Astrocyte of the spinal cord (primary cell): ENCODE data around the gene ADARB2.

ENCODE experiments used
- DNase-seq: peaks from one replicate; pipeline ENCODE4 v3.0.0; 2011; ENCODE audit warnings: low read depth, low spot score
- H3K4me3 ChIP-seq: 2 replicates; pipeline ENCODE4 v1.5.1; 2011; ENCODE audit warnings: low read depth, mild to moderate bottlenecking, low read length, moderate library complexity
- in situ Hi-C: cut with HindIII; loops from 2 replicates; pipeline ENCODE4 v1.10.0; 2017; ENCODE audit warnings: low sequenced_read_pairs
- TF ChIP-seq, protein P1 (sequence below): IDR thresholded peaks from 2 replicates; pipeline ENCODE4 v1.5.1; 2012; ENCODE audit warnings: low read depth, mild to moderate bottlenecking, low read length, inconsistent platforms

Gene ADARB2

DNA sequence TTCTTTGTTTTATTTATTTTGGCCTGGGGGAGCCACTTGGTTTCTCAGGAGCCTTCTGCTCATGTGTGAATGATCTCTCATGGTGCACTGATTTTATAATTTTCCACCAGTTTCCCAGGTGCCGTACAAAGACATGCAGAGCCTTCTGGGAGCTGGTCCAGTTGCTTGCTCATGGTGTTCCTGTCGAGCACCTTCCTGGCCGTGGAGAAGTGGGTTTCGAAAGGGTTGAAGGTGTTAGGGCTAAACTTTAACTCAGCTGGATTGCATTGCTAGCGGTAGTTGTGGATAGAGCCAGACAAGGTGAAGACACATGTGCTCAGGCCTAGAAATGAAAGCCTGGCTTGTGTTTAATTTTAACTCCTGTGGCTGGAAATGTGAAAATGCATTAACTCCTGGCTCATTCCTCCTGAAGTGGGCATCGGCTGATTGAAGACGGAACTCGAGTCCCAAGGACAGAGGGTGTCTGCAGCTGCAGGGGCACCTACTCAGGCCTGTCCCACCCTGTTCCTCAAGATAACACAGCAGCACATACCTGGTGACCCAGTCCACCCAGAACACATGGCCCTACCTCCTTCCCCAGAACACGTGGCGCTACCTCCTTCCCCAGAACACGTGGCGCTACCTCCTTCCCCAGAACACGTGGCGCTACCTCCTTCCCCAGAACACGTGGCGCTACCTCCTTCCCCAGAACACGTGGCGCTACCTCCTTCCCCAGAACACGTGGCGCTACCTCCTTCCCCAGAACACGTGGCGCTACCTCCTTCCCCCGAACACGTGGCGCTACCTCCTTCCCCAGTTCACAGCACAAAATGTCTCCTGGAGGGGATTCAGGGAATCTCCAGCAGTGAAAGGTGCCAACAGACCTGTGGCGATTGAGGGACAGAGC is 547.9 kb downstream of the ADARB2 start:
- no peak overlapping the region for H3K4me3 ChIP-seq
- TF ChIP-seq, protein P1, sequence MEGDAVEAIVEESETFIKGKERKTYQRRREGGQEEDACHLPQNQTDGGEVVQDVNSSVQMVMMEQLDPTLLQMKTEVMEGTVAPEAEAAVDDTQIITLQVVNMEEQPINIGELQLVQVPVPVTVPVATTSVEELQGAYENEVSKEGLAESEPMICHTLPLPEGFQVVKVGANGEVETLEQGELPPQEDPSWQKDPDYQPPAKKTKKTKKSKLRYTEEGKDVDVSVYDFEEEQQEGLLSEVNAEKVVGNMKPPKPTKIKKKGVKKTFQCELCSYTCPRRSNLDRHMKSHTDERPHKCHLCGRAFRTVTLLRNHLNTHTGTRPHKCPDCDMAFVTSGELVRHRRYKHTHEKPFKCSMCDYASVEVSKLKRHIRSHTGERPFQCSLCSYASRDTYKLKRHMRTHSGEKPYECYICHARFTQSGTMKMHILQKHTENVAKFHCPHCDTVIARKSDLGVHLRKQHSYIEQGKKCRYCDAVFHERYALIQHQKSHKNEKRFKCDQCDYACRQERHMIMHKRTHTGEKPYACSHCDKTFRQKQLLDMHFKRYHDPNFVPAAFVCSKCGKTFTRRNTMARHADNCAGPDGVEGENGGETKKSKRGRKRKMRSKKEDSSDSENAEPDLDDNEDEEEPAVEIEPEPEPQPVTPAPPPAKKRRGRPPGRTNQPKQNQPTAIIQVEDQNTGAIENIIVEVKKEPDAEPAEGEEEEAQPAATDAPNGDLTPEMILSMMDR: no peak
- in situ Hi-C loops: no loop called here
- no peak for DNase-seq

DNA sequence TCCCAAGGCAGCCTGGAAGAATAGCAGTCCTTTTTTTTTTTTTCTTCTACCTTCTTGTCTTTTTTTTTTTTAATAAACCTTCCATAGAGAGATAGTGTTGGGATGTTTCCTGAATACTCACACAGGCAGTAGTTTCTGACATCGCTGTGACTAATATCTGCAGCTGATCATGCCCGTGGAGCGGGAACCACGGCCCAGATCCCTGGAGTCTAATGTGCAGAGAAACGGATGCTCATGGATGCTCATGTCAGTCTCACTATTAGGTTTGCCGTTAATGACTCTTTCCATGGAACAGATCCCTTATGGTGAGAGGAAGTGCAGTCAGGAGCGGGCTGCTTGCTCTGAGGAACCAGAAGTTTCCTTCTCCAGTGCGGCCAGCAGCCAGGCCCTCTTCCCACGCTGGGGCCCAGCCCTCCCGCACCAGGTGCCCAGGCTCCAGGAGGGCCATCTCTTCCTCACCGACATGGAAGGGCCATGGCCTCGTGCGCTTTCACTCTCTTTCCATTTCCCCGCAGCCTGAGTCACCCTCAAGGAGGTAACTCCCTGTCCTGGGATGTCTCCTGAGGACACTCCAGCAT is 548.7 kb downstream of the ADARB2 start:
- no peak overlapping the region for H3K4me3 ChIP-seq
- TF ChIP-seq, protein P1: no peak
- DNase-seq: no peak
- in situ Hi-C loops: no loop called here

DNA sequence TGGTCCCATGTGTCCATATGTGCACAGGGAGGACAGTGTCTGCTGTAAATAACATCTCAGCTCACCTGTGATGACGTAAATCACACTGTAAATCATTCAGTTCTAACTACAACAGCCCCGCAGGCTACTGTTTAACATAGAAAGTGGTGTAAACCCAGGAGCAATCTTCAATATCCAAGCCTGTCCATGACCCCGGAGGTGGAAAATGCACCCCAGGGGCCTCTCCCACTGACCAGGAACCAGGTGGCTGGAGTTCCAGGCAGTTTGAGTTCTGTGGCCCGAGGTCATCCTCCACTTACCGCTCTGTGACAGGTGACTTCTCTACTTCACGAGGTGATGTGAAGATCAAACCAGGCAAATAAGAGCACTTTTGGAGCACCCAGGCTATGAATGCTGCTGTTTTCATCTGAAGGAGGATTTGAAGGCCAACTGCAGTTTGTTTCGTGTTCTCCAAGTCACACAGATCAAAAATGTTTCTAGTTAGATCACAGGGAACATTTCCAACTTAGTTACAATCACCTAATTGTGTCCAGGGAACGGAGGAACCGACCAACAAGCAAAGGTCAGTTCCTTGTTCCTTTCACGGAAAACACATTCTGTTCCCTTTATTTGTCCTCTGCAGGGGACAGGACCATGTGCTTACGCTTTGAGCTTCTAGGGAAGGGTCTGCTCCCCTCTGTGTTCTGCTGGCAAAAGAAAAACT is 549.3 kb downstream of the ADARB2 start:
- no peak overlapping the region for H3K4me3 ChIP-seq
- TF ChIP-seq, protein P1: no peak
- no peak for DNase-seq
- in situ Hi-C loops: no loop called here

DNA sequence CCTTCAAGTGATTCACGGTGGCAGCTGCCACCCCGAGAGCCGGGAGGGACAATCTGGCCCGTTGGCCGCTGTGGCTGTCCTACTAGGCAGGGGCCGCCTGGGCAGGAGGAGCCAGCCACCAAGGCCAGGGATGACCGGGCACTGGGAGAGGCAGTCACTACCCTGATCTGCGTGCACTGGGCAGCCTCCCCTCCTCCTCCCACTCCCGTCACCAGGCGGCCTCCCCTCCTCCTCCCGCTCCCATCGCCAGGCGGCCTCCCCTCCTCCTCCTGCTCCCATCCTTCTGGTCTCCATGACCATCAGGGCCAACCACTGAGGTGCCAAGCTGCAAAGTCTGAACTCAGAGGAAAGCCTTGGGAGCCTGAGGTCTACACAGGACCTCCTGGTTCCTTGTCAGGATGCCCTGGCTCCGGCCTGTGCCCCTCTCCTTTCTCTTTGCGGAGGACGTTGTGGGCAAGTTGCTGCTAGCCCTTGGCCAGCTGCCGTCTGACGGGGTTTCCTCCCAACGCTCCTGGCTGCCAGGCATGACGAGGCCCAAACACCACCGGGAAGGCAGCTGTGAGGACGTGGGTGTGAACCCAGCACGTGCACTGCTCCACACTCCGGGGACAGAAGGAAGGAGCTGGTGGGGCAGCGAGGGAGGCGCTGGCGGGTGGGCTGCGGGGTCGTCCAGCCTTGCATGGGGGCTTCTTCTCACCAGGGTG is 550.0 kb downstream of the ADARB2 start:
- in situ Hi-C loops: no loop called here
- DNase-seq: no peak
- H3K4me3 ChIP-seq: no peak overlapping the region
- TF ChIP-seq, protein P1: no peak

DNA sequence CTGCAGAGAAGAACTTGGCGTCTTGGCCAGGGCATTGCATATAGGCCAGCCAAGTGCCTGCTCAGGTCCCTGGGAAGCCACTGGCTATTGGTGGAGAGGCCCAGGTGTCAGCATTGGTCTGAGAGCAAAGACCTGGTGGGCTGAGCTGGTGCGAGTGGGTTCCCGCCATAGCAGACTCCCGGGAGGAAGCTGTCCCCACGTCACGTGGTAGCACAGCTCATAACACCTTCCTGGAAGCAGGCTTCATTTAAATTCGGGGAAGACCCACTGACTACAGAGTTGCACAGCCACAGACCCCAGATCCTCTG is 550.7 kb downstream of the ADARB2 start:
- TF ChIP-seq, protein P1: no peak
- DNase-seq: no peak
- no peak overlapping the region for H3K4me3 ChIP-seq
- in situ Hi-C loops: no loop called here

DNA sequence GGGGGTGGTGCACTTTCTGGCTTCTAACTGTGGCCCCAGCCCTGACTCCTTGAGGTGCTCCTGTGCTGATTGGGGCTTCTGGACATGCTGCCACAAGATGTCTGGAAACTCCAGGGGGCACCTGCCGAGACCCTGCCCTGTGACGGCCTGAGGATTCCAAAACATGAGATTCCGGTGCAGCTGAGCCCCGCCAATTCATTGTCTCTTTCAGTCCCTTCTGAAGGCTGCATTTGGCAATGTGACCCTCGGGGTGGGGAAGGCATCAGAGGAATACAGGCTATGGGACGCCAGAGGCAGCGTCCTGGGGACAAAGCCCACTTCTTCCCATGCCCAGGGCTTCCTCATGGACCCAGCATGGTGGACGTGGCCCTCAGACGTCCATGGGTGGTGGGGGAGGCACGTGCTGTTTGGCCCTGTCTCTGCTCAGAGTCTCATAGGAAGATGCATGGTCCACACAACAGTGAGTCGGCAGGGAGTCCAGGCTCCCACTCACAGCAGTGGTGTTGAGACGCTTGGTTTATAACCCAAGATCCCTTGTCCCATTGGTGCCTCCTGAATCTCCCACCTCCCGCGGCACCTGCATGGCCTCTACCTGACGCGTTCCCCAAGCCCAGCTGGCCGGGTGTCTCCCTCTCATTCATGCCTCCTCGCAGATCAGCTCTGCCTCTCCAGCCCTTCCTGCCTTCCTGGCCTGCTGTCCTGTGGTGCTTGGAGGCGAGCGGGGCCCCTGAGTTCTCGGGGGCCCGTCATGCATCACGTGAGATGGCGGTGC is 551.2 kb downstream of the ADARB2 start:
- no peak overlapping the region for H3K4me3 ChIP-seq
- no peak for DNase-seq
- in situ Hi-C loops: no loop called here
- TF ChIP-seq, protein P1: no peak
